ENCODE measurements around the gene PACS1. TPM values are rescaled to one million over a fixed set of nuclear protein-coding genes. Genes with fewer than 3 reads are reported as not detected.

Gene PACS1
- total RNA-seq, 3 donors from 2014 or later = 14.4 to 44.9 (median 18.9) TPM

DNA sequence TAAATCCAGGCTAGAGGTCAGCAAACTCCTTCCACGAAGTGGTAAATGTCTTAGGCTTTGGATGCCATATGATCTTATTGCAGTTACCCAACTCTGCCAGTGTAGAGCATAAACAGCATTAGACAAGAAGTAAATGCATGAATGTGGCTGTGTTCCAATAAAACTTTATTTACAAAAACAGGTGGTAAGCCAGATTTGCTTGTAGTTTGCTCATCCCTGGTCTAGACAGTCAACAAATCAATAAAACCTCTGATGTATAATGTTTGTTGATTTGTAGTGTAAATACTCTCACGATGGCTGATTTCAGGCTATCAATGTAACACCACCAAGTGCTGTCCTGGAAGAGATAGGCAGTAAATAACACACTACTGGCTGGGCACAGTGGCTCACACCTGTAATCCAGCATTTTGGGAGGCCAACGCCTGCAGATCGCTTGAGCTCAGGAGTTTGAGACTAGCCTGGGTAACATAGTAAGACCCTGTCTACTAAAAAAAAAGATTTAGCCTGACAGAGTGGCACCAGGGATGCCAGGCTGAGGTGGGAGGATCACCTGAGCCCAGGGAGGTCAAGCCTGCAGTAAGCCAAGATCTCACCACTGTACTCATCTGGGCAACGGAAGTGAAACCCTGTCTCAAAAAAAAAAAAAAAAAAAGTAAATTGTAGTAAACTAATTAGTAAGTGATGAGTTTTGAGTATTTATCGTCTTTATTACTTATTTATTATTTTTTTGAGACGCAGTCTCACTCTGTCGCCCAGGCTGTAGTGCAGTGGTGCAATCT, 36.9 kb upstream of the PACS1 start:
- no peak for ATAC-seq
- no peak for DNase-seq
- Histone ChIP-seq H3K36me3 (ENCODE audit: low read depth) (no peaks in the 10 kb centered on the region), H3K9me3 (no peaks in the 10 kb centered on the region), H3K4me3 (no peak overlapping the region), H3K4me1 (ENCODE audit: low read depth) (no peaks in the 10 kb centered on the region)
- TF ChIP-seq, protein P1, sequence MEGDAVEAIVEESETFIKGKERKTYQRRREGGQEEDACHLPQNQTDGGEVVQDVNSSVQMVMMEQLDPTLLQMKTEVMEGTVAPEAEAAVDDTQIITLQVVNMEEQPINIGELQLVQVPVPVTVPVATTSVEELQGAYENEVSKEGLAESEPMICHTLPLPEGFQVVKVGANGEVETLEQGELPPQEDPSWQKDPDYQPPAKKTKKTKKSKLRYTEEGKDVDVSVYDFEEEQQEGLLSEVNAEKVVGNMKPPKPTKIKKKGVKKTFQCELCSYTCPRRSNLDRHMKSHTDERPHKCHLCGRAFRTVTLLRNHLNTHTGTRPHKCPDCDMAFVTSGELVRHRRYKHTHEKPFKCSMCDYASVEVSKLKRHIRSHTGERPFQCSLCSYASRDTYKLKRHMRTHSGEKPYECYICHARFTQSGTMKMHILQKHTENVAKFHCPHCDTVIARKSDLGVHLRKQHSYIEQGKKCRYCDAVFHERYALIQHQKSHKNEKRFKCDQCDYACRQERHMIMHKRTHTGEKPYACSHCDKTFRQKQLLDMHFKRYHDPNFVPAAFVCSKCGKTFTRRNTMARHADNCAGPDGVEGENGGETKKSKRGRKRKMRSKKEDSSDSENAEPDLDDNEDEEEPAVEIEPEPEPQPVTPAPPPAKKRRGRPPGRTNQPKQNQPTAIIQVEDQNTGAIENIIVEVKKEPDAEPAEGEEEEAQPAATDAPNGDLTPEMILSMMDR (IDR thresholded peaks at IDR 0.05) = no peak
- intact Hi-C loops (cut with DNase I, micrococcal nuclease) = no loop called here

DNA sequence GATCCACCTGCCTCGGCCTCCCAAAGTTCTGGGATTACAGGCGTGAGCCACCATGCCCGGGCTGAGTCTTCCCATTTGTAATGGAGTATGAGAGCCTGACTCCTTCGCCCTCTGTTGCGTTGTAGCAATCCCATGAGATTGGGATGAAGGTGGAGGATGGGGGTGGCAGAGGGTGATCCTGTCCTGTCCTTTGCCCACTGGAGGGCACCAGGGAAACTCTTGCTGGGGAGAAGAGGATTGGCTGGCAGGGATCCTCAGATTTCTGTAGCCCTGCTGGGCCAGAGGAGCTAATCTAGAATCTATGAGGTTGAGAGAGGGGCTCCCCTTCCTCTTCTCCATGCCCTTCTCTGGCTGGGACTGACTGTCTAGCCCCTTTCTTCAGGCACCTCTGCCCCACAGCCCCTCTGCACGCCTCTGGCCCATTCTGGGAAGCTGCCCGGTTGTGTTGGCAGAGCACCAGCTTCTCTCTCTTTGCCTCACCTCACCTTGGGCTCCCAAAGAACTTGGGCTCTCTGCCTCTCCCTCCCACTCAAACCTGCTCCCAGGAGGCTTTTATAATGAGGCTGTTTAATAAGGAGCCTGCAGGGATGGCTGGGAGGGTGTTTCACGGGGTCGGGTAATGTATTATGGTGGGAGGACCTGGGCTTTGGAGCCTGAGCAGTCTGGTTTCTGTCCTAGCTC, 34.3 kb upstream of the PACS1 start:
- intact Hi-C loops (cut with DNase I, micrococcal nuclease) = no loop called here
- Histone ChIP-seq H3K4me1 (ENCODE audit: low read depth) (no peaks in the 10 kb centered on the region), H3K9me3 (no peaks in the 10 kb centered on the region), H3K36me3 (ENCODE audit: low read depth) (no peaks in the 10 kb centered on the region), H3K4me3 (no peak overlapping the region)
- ATAC-seq = no peak
- TF ChIP-seq, protein P1 (IDR thresholded peaks at IDR 0.05) = no peak
- no peak for DNase-seq

DNA sequence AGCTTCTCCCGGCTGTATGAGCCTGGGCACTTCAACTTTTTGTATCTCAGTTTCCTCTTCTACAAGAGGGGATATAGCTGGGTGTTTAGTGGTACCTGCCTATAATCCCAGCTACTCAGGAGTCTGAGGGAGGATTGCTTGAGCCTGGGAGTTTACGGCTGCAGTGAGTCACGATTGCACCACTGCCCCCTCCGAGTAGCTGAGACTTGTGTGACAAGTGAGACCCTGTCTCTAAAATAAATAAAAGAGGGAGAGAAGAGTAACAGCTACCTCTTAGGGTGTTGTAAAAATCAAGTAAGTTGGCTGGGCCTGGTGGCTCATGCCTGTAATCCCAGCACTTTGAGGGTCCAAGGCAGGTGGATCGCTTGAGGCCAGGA, 33.8 kb upstream of the PACS1 start:
- Histone ChIP-seq H3K4me3 (no peak overlapping the region), H3K9me3 (no peaks in the 10 kb centered on the region), H3K4me1 (ENCODE audit: low read depth) (no peaks in the 10 kb centered on the region), H3K36me3 (ENCODE audit: low read depth) (no peaks in the 10 kb centered on the region)
- TF ChIP-seq, protein P1 (IDR thresholded peaks at IDR 0.05) = no peak
- intact Hi-C loops (cut with DNase I, micrococcal nuclease) = no loop called here
- DNase-seq (no peak), ATAC-seq (no peak)

DNA sequence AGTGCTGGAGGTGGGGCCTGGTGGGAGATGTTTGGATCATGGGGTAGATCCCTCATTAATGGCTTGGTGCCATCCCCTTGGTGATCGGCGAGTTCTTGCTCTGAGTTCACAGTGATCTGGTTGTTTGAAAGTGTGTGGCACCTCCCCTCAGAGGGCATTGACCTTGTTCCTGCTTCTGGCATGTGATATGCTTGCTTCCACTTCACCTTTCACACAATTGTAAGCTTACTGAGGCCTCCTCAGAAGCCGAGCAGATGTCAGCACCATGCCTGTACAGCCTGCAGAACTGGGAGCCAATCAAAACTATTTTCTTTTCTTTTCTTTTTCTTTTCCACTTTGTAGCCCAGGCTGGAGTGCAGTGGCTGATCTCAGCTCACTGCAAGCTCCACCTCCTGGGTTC, 32.7 kb upstream of the PACS1 start:
- no peak for ATAC-seq
- DNase-seq = no peak
- H3K4me1 ChIP-seq (ENCODE audit: low read depth) = no peaks in the 10 kb centered on the region
- H3K9me3 ChIP-seq = no peaks in the 10 kb centered on the region
- TF ChIP-seq, protein P1 (IDR thresholded peaks at IDR 0.05) = no peak
- H3K36me3 ChIP-seq (ENCODE audit: low read depth) = no peaks in the 10 kb centered on the region
- intact Hi-C loops (cut with DNase I, micrococcal nuclease) = no loop called here
- no peak overlapping the region for H3K4me3 ChIP-seq

DNA sequence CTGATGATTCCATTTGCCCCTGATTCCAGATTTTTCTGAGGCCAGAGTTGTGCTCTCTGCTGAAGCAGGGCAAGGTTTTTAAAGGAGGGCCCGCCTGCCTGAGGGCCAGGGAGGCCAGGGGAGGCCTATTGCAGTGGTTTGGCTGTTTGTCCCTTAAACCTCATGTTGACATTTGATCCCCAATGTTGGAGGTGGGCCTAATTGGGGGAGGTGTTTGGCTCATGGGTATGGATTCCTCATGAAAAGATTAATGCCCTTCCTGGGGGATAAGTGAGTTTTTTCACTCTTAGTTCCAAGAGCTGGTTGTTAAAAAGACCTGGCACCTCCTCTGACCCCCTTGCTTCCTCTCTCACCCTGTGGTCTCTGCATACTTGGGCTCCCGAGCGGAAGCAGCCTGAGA, 30.3 kb upstream of the PACS1 start:
- H3K4me3 ChIP-seq = no peak overlapping the region
- TF ChIP-seq, protein P1 (IDR thresholded peaks at IDR 0.05) = no peak
- no peak for DNase-seq
- H3K36me3 ChIP-seq (ENCODE audit: low read depth) = no peaks in the 10 kb centered on the region
- intact Hi-C loops (cut with DNase I, micrococcal nuclease) = no loop called here
- ATAC-seq = no peak
- no peaks in the 10 kb centered on the region for H3K4me1 ChIP-seq (ENCODE audit: low read depth)
- H3K9me3 ChIP-seq = no peaks in the 10 kb centered on the region

All from mucosa of descending colon (tissue), 3 donors.